Karpas-422 (cell line): ENCODE data around the gene RHBDD3. TPM values are rescaled to one million over a fixed set of nuclear protein-coding genes. Genes with fewer than 3 reads are reported as not detected.
"Not testable (repeated sequence)": the region's sequence is repeated elsewhere in the genome, so short reads cannot be mapped to it uniquely, and the experiment has no call there.

Source experiments
- DNase-seq: peaks from one replicate; pipeline ENCODE4 v3.0.0-alpha.2; 2015
- H2AFZ ChIP-seq: fragments of 200-600 bp; sonication (generic); 2 replicates; pipeline ENCODE4 v1.6.1; 2014; ENCODE audit warnings: antibody characterized with exemption, low read length, mixed read lengths
- H3K27ac ChIP-seq: fragments of 200-600 bp; sonication (generic); 2 replicates; pipeline ENCODE4 v1.5.1; 2014; ENCODE audit warnings: mild to moderate bottlenecking, low read length, moderate library complexity
- H3K27me3 ChIP-seq: fragments of 200-600 bp; sonication (generic); 2 replicates; pipeline ENCODE4 v1.6.1; 2014; ENCODE audit warnings: low read length, mixed read lengths
- H3K36me3 ChIP-seq: fragments of 200-600 bp; sonication (generic); 2 replicates; pipeline ENCODE4 v1.6.1; 2014; ENCODE audit warnings: low read length, mixed read lengths; ENCODE audit not compliant: insufficient read depth
- H3K4me1 ChIP-seq: fragments of 200-600 bp; sonication (generic); 2 replicates; pipeline ENCODE4 v1.6.1; 2014; ENCODE audit warnings: mild to moderate bottlenecking, low read length, mixed read lengths
- H3K4me2 ChIP-seq: fragments of 200-600 bp; sonication (generic); 2 replicates; pipeline ENCODE4 v1.6.1; 2014; ENCODE audit warnings: low read length, low read depth, mild to moderate bottlenecking; ENCODE audit not compliant: poor library complexity, severe bottlenecking
- H3K4me3 ChIP-seq: fragments of 200-600 bp; sonication (generic); 2 replicates; pipeline ENCODE4 v1.5.1; 2014; ENCODE audit warnings: mild to moderate bottlenecking, antibody characterized with exemption, low read length, mixed read lengths
- H3K79me2 ChIP-seq: fragments of 200-600 bp; sonication (generic); 2 replicates; pipeline ENCODE4 v1.6.1; 2014; ENCODE audit warnings: mild to moderate bottlenecking, low read length, mixed read lengths
- H3K9ac ChIP-seq: fragments of 200-600 bp; sonication (generic); 2 replicates; pipeline ENCODE4 v1.6.0; 2014; ENCODE audit warnings: low read length
- H3K9me2 ChIP-seq: fragments of 200-600 bp; sonication (generic), shearing (Covaris generic); replicated peaks from 2 replicates; pipeline ENCODE4 v1.6.0; 2014; ENCODE audit warnings: mild to moderate bottlenecking, low read length, moderate library complexity; ENCODE audit not compliant: insufficient read depth
- H3K9me3 ChIP-seq: fragments of 300-700, 200-600 bp; sonication (generic); 2 replicates; pipeline ENCODE4 v1.6.1; 2014; ENCODE audit warnings: low read length, mixed read lengths
- H4K20me1 ChIP-seq: fragments of 200-600 bp; sonication (generic); 2 replicates; pipeline ENCODE4 v1.6.1; 2014; ENCODE audit warnings: mild to moderate bottlenecking, antibody characterized with exemption, low read length, low read depth; ENCODE audit not compliant: insufficient read depth
- total RNA-seq: library from RNA; depleted of rRNA; stranded (reverse); fragments of >200 nt; shearing (Covaris generic); gene quantifications from 2 replicates; pipeline ENCODE4 v1.2.3, GENCODE V29; 2014; ENCODE audit warnings: low replicate concordance

Gene RHBDD3
- total RNA-seq, 1 experiment from 2014 or later: 8.8 TPM

DNA sequence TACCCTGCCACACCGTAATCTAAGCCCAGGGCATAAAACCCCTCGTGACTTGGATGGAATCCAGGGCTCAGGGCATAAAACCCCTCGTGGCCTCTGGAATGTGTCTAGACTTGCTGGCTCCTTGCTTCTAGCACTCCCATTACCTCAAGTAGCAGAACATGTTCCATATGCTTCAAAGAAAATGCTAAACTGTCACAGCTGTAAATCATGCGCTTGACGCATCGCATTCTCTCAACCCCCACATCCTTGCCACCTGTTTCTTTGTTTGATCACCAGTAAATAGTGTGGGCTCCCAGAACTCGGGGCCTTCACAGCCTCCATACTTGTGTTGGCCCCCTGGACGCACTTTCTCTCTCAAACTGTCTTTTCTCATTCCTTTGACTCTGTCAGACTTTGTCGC is 27.3 kb downstream of the RHBDD3 start:
- not testable (repeated sequence) for H3K4me1 ChIP-seq, H3K36me3 ChIP-seq

DNA sequence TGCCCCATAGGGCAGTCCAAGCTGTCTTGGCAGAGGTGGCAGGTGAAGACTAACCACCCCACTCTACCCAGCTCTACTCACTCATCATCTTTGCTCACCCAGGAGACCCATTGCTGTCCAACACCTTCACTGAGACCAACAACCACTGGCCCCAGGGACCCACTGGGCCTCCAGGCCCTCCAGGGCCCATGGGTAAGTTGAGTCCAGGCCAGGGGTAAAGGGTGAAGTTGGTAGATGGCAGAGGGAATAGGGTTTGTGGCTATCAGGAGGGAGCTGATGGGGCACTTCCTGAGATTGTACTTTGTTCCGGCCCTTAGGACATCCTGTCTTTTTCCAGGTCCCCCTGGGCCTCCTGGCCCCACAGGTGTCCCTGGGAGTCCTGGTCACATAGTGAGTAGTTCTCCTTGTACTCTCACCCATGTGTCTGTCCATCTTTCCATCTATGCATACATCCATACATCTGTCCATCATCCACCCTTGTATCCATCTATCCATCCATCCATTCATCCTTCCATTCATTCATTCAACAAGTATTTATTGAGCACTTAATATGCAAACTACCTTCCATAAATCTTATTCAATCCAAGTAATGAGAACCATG is 34.4 kb downstream of the RHBDD3 start:
- no peaks in the 10 kb centered on the region for H3K79me2 ChIP-seq
- H2AFZ ChIP-seq: no peak overlapping the region
- H3K9me3 ChIP-seq: no peaks in the 10 kb centered on the region
- no peaks in the 10 kb centered on the region for H4K20me1 ChIP-seq
- no peaks in the 10 kb centered on the region for H3K36me3 ChIP-seq
- no peaks in the 10 kb centered on the region for H3K4me1 ChIP-seq
- no peak overlapping the region for H3K4me2 ChIP-seq
- no peaks in the 10 kb centered on the region for H3K27me3 ChIP-seq
- no peak overlapping the region for H3K27ac ChIP-seq
- H3K4me3 ChIP-seq: no peak overlapping the region
- DNase-seq: no peak
- H3K9me2 ChIP-seq: no peaks in the 10 kb centered on the region
- H3K9ac ChIP-seq: no peak overlapping the region

More for the DNA sequence above, 27.3 kb downstream of the RHBDD3 start:
- not testable (repeated sequence) for H3K9ac ChIP-seq, H3K4me2 ChIP-seq, H3K9me2 ChIP-seq, H2AFZ ChIP-seq, H3K27me3 ChIP-seq, H3K4me3 ChIP-seq, DNase-seq, H3K9me3 ChIP-seq, H3K79me2 ChIP-seq, H3K27ac ChIP-seq, H4K20me1 ChIP-seq

DNA sequence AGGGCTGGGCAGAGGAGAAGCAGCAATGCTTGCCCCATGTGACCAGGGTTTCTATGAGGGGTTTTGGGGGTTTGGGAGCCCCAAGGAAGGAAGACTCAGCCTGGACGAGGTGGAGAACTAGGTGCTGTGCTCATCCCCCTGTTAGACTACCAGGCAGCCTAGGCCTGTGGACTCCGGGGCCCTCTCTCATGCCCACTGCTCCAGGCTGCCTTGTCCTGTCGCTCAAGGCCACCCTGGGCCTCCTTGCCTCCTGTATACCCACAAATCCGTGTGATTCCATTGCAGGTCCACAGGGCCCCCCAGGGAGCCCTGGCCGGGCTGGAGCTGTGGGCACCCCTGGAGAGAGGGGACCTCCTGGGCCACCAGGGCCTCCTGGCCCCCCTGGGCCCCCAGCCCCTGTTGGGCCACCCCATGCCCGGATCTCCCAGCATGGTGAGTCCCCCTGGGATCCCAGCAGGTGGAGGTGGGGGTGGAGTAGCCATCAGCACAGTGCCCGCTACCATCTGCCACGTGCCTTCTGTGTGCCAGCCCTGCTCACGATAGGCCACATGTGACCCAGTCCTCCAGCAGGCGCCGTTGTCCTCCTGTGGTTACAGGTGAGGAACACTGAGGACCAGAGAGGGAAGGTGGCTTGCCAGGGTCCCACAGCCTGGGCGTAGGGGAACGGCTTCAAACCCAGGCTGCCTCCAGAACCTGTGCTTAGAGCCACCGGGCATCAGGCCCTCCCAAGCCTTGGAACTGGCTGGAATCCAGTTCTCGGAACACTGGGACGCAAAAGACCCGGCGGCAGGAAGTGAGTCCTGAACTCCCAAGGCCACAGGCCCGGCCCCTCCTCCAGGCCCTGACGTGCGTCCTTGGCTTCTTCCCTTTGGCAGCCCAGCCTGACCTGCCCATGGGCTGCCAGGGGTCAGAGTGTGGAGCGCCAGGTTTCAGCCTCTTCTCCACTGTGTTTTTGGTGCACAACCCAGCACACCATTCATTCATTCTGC is 35.5 kb downstream of the RHBDD3 start:
- Histone ChIP-seq H3K27ac (no peak overlapping the region), H3K79me2 (no peaks in the 10 kb centered on the region), H4K20me1 (no peaks in the 10 kb centered on the region), H3K4me3 (no peak overlapping the region), H3K9me2 (no peaks in the 10 kb centered on the region), H2AFZ (no peak overlapping the region), H3K9ac (no peak overlapping the region), H3K4me1 (no peaks in the 10 kb centered on the region), H3K4me2 (no peak overlapping the region), H3K36me3 (no peaks in the 10 kb centered on the region), H3K27me3 (no peaks in the 10 kb centered on the region), H3K9me3 (no peaks in the 10 kb centered on the region)
- DNase-seq: no peak

DNA sequence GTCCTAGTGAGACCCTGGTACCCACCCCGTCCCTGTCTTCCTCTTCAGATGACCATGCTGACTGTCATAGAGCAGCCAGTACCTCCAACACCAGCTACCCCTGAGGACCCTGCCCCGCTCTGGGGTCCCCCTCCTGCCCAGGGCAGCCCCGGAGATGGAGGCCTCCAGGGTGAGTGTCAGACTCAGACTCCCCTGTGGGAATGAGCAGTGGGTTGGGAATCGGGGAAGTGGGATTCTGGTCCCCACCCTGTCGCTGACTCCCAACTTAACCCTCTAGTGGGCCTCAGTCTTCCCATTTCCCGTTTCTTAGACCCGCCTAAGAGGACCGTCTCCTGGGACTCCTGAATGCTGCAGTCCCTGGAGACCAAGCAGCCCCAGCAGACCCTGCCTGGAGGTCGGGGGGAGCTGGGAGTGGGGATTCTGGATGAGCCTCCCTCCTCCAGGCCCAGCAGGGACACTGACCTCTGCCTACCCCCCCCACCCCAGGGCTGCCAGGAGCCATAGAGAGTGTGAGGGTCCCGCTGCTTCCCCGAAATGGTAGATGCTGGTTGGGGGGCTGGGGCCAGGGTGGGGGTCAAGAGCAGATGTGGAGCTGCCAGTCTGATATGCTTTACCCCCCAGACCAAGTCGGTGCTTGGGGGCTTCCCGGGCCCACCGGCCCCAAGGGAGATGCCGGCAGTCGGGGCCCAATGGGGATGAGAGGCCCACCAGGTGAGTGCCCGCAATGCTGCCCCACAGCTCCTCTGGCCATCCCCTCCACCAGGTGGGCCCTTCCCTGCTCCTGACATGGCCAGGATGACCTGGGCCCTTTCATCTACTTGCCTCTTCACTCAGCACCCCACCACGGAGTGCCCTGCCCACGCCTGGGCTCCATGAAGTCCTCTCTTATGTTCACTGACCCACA is 36.6 kb downstream of the RHBDD3 start:
- Histone ChIP-seq H3K27ac (no peak overlapping the region), H3K36me3 (no peaks in the 10 kb centered on the region), H2AFZ (no peak overlapping the region), H4K20me1 (no peaks in the 10 kb centered on the region), H3K4me1 (no peaks in the 10 kb centered on the region), H3K9me2 (no peaks in the 10 kb centered on the region), H3K9me3 (no peaks in the 10 kb centered on the region), H3K4me3 (no peak overlapping the region), H3K4me2 (no peak overlapping the region), H3K9ac (no peak overlapping the region), H3K79me2 (no peaks in the 10 kb centered on the region), H3K27me3 (no peaks in the 10 kb centered on the region)
- no peak for DNase-seq

DNA sequence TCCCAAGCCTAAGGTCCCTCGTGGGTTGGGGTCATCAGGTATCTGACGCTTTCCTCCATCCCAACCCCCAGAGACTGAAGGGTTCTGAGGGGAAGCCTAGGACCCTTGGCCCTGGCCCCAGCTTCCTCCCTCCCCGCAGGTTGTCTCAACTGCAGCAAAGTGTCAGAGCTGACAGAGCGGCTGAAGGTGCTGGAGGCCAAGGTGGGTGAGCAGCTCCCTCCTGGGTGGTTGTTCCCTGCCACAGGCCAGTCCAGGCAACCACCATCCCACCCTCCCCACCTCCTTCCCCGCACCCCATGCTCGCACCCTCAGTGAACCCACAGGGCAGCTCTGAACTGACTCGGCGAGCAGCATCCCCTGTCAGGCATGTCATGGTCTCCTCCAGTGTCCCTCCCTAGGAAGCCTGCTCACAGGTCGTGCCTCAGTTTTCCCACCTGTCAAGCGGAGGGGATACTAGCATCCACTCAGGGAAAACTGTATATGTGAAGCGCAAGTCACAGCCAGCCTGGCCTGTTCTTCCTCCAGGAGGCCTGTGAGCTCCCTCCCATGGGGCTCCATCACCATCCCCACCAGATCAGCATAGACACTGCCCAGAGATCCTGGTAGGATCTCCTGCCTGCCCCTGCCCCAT is 41.3 kb downstream of the RHBDD3 start:
- DNase-seq: no peak
- Histone ChIP-seq H3K36me3 (no peaks in the 10 kb centered on the region), H3K4me2 (no peak overlapping the region), H3K4me1 (no peaks in the 10 kb centered on the region), H3K79me2 (no peaks in the 10 kb centered on the region), H3K9me3 (no peaks in the 10 kb centered on the region), H3K9ac (no peak overlapping the region), H3K4me3 (no peak overlapping the region), H3K9me2 (no peaks in the 10 kb centered on the region), H2AFZ (no peak overlapping the region), H3K27me3 (no peaks in the 10 kb centered on the region), H4K20me1 (0 out of 2 replicates have a peak, but pooled peaks cover 6% of the 10 kb centered on the region), H3K27ac (no peak overlapping the region)

DNA sequence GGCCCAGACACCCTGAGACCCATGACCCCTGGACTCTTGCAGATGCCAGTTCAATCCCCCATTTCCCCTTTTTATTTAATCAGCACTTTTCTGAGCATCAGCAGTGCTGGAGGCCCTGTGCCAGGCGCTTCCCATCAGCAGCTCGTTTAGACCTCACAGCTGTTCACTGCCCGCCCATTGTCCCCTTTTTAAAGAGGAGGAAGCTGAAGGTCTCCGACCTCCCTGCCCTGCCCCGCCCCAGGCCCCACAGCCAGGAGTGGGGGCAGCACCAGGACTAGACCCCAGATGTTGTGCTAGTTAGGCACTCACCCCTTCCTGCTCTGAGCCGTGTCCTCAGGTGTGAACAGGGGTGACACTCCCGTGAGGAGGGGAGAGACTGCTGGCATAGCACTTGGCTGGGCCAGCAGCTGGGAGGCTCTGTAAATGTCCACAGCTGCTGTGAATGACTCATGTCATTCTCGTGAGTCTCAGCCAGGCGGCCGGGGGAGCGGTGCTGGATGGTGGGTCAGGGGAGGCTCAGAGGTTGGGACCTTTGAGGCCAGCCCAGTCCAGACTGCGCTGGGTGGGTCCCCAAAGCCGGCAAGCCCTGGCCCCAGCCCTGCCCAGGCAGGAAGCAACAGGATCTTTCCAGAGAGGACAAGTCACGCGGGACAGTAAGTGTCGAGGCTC is 42.2 kb downstream of the RHBDD3 start:
- Histone ChIP-seq H3K4me3 (no peak overlapping the region), H3K27me3 (no peaks in the 10 kb centered on the region), H3K4me2 (no peak overlapping the region), H3K9me3 (no peaks in the 10 kb centered on the region), H4K20me1 (0 out of 2 replicates have a peak, but pooled peaks cover 6% of the 10 kb centered on the region), H3K27ac (no peak overlapping the region), H3K36me3 (no peaks in the 10 kb centered on the region), H2AFZ (no peak overlapping the region), H3K9ac (no peak overlapping the region), H3K9me2 (no peaks in the 10 kb centered on the region), H3K4me1 (no peaks in the 10 kb centered on the region), H3K79me2 (no peaks in the 10 kb centered on the region)
- DNase-seq: no peak

DNA sequence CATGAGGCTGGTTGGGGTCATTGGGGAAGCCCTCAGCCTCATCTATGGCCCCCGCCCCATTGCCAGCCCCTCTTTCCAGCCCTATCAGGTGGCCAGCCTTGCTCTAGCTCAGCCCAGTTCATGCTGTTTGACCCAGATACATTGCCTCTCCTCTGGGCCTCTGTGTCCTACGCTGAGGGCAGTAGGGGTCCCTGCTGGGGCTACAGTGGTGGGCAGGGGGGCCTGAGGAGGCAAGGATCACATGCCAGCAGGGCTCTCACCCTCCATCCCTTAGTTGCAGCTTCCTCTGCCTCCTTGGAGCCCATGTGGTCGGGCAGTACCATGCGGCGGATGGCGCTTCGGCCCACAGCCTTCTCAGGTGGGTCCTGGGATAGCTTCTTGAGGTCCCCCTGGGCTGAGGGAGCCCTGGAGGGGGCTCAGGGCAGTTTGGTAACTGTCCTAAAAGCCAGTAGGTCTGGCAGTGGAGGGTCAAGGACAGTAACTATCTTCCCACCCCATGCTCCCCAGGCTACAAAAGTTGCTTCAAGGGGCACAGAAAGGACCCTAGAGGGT is 42.8 kb downstream of the RHBDD3 start:
- Histone ChIP-seq H3K9ac (no peak overlapping the region), H4K20me1 (0 out of 2 replicates have a peak, but pooled peaks cover 6% of the 10 kb centered on the region), H3K9me3 (no peaks in the 10 kb centered on the region), H3K4me3 (no peak overlapping the region), H2AFZ (no peak overlapping the region), H3K9me2 (no peaks in the 10 kb centered on the region), H3K36me3 (no peaks in the 10 kb centered on the region), H3K27ac (no peak overlapping the region), H3K79me2 (no peaks in the 10 kb centered on the region), H3K4me2 (no peak overlapping the region), H3K27me3 (no peaks in the 10 kb centered on the region), H3K4me1 (no peaks in the 10 kb centered on the region)
- no peak for DNase-seq
